Activated CD4-positive, alpha-beta T cell treated with anti-CD3 and anti-CD28 coated beads for 1 hour (primary cell): Measurements from ENCODE around the gene MIOS.

Experiments
- DNase-seq: peaks from one replicate; pipeline ENCODE4 v3.0.0-alpha.2; 2020

The MIOS gene

DNA sequence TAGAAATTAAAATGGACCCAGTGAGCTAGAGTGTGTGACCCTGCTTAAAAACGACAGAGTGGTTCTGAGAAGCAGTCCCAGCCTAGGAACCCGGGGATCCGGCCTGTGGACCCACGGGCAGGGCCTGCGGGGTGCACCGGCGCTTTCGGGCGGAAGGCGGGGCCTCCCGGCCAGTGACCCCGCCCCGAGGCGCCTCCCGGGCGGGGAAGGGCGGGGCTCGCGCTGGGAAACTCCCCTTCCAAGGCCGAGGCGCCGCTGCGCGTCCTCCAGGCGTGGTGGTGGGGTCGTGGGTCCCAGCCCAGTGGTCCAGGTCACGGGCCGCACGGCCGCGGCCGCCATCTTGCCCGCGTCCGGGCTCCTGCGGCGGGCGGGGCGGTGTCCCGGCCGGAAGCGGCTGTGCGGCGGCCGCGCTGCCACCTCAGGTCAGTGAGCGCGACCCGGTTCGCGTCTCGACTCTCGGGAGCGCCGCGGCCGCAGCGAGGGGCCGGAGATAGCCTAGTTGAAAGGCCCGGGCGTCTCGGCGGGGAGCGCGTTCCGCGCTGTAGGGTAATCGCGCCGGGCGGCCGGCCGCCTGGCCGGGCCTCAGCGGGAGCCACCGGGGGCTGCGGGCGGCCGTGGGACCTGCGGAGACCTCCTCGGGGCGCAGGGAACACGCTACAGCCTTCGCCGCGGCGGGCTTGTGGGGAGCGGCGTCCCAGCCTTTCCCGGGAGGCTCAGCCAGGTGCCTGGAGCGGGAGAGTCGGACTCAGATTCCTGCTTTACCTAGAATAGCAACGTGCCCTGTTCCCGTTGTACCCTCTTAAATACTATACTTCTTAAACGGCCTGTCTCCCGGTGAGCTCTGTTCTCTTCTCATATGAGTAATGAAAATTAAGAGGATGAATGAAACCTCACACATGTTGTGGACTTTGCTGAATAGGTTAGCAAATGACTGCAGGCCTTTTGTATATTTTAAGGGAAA lies at the start of gene MIOS:
MIOS (plus strand) TSS at position 234 of the 961 bp plus-strand sequence. CDS start 5,592 bp downstream, outside the sequence.
- DNase-seq, result peak; percentile 73

DNA sequence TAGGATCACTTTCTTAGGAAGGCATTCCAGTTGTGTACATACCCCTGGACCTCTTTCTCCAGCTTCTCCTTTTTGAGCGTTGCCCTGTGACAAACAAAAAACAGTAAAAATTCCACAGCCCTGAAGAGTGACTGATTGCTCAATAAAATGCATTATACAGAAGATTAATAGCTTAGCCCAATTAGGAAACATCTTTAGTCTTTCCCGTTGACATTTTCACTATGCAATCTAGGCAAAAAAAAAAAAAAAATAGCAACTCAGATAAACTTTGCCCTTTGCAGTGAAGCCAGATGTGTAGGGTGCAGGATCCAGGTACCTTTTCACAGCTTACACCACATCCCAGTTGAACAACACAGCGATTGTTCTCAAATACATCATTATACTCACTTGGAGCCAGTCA lies 48.9 kb upstream of the MIOS start:
- DNase-seq, result no peak

DNA sequence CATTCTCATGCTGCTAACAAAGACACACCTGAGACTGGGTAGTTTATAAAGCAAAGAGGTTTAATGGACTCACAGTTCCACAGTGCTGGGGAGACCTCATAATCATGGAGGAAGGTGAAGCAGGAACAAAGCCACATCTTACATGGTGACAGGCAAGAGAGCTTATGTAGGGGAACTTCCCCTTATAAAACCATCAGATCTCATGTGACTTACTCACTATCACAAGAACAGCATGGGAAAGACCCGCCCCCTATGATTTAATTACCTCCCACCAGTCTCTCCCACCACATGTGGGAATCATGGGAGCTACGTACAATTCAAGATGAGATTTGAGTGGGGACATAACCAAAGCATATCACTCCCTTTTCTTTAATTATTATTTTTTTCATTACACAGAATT lies 47.6 kb upstream of the MIOS start:
- no peak for DNase-seq

GRCh38 chr7:7519528-7519927 lies 47.2 kb upstream of the MIOS start:
- no peak for DNase-seq

DNA sequence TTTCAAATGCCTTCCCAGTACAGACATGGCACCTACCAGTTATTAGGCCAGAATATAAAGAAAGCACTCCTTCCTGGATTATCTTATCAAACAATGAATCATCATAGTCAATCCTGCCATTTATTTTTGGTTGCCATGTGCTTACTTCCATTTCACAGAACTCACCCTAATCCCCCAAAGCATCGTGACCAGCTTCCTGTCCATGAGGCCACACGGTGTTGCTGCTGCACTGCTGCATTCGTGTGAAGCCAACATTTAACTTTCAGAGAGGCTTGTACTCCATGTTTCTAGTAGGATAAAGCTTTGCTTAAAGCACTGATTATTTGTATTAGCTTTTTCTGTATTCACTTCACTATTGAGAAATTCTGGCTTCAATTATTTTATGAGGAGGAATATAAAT lies 45.4 kb upstream of the MIOS start:
- DNase-seq, result no peak

DNA sequence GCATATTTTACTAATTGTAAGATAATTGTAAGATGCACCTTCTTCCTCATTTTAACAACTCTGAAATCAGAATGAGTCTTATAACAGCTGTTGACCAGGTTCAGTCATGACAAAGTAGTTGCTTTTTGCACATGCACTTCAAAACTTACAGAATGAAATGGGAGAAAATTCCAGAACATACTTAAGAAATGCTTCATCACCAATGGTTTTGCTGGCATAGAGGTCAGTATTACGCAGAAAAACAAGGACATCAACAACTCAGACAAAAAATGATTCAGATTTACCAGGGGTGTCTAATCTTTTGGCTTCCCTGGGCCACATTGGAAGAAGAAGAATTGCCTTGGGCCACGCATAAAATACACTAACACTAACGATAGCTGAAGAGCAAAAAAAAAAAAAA lies 44.3 kb upstream of the MIOS start:
- DNase-seq, result no peak

- no peak for DNase-seq
Observed at GRCh38 chr7:7524121-7524520, 42.6 kb upstream of the MIOS start.

GRCh38 chr7:7526006-7526405 lies 40.7 kb upstream of the MIOS start:
- no peak for DNase-seq

DNA sequence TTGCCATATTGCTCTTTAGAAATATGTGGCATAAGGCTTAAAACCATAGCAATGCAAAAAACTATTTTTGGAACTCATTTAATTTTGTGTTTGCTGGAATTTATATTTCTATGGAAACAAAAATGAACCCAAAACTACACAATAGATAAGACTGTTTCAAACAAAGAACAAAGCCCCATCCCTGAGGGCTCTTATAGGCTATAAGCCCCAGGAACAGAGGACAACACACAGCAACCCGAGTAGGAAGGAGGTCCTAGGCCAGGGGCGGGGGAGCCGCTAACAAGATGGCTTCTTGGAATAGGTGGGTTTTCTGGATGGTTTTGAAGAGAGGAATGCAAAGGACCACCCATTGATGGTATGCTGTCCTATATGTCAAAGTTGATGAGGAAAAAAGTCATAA lies 39.6 kb upstream of the MIOS start:
- DNase-seq, result no peak

- DNase-seq, result no peak
Observed at GRCh38 chr7:7529328-7529727, 37.4 kb upstream of the MIOS start.

DNA sequence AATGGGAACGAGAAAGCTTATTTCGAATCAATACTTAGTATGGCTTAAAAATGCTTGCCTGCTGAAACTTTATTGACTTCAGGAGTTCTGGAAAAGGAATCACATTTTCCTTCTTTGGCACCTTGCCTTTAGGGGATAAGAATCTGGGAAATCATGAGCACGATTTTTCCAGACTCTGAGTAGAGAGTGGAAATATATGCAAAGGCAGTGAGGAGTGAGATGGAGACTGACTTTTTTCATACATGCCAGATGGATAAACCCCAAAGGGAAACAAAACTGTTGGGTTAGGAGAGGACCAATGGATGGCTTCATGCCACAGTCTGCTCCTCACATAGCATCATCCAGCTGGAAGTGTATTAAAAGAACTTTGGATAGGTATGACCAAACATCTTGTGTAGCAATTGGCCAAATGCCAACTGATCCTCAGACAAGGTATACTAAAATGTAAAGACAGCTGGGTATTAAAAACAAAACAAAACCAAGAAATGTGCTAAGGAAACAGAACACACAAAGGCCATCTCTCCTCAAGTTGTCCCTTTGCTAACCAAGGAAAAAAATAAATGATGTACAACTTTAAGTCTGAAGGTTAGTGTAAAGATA lies 32.8 kb upstream of the MIOS start:
- no peak for DNase-seq

GRCh38 chr7:7535691-7536090 lies 31.0 kb upstream of the MIOS start, which contains the start of gene COL28A1:
COL28A1 (minus strand) TSS chr7:7535873; CDS start chr7:7532875, 2,998 bp downstream.
- no peak for DNase-seq

DNA sequence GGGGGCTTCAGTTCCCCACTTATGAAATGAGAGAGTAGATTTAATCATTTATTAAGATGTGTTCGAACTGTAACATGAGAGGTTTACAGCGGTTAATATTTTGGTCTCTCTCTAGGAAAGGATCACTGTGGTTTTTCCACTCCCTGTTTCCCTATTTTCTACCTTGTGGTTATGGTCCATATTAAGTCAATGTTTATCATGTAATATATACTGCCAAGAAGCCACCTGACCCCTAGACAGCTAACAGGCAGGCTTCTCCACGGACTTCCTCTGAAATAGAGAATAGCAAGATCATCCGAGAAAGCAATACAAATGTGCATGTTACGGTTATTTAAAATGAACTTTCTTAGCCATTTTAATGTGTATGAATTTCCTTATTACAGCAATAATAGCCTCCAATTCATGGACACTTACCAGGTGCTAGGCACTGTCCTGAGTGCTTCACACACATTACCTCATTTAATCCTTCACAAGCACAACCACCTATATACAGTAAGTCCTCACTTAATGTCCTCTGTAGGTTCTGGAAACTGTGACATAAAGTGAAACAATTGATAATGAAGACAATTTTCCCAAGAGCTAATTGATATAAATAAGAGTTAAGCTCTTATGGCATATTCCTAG lies 30.2 kb upstream of the MIOS start:
- DNase-seq, result no peak

DNA sequence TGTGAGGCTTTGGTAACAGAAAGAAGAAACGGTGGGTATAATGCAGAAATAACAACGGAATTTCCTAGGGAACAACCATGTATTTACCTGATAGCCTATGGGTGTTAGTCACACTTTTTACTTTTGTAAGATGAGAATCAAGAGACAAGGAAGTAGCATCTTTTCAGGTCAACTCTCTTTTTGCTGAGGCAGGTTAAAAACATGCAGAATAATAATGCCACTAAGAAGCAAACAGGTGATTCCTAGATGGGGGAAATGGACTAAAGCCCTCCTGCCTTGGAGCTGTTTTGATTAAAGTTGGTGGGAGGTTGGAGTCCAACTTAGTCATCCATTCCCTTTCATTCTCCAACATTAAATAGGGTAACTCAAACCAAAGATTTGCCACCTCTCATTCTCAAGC lies 29.0 kb upstream of the MIOS start:
- DNase-seq, result no peak

GRCh38 chr7:7539152-7539551 lies 27.5 kb upstream of the MIOS start:
- no peak for DNase-seq

DNA sequence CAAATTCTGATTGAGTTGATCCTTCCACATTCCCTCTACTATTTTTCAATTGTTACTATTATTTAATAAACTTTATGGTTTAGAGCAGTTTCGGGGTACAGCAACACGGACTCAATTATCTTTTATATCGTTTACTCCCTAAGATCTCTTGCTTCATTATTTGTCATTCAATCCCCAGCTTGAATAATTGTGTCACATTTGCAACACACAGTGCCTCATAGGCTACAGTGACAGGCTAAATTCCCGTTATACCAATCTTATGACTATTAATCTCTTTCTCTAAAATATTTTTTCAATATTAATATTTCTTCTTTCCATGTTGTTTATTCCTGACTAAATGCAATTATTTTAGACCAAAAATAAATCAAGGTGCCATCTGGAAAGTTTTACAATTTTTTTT lies 27.0 kb upstream of the MIOS start:
- no peak for DNase-seq

GRCh38 chr7:7542251-7542835 lies 24.3 kb upstream of the MIOS start:
- no peak for DNase-seq

DNA sequence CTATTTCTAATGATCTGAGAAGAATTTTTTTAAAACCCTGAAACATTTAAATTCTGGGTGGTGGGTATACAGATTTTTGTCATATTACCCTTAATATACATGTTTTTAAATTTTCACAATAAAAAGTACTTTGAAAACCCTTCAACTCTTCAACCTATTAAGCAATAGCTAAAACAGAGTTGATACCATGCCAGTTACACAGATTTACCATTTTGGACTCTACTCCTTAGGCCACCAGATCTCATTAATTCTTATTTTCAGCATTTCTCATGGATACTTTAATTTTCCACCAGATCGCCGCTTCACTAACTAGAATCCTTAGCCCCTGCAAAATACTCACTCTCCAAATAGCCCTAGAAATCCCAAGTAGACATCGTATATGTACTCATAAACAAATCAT lies 18.3 kb upstream of the MIOS start:
- DNase-seq, result no peak

DNA sequence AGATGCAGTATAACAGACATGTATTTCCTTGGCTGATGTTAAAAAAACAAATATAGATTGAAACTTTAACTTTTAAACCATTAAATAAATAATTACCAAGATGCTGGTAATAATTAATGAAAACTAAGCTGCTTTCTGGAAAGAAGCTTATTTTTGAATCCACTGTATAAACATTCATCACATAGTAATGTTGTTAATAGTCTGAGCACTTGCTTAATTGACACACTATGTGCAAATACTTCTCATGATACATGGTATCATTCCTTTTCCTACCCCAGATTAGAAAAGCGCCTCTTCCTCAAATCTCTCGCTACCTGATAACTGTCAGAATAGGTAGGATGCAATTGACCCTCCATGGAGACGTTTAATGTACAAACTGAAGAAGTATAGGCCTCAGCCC lies 16.0 kb upstream of the MIOS start:
- DNase-seq, result no peak

GRCh38 chr7:7552199-7552598 lies 14.5 kb upstream of the MIOS start:
- no peak for DNase-seq

- no peak for DNase-seq
Observed at GRCh38 chr7:7553386-7553785, 13.3 kb upstream of the MIOS start.

- DNase-seq, result no peak
Observed at GRCh38 chr7:7554021-7554432, 12.7 kb upstream of the MIOS start.
